ENCODE measurements around the gene CCDC110.

- TF ChIP-seq IRF2 (CRISPR knock-in tag; IDR thresholded peaks at IDR 0.05) (no peak), GABPB1 (CRISPR knock-in tag; IDR thresholded peaks at IDR 0.05) (no peak), SP1 (CRISPR knock-in tag; IDR thresholded peaks at IDR 0.05) (no peak), GMEB1 (CRISPR knock-in tag; IDR thresholded peaks at IDR 0.05) (no peak), CTCF (IDR thresholded peaks at IDR 0.05 in 2 of 3, conservative IDR thresholded peaks at IDR 0.05 in 1 of 3; ENCODE audit: insufficient read depth in 2 of 3, low read depth in 1 of 3, low read length in 3 of 3) (no peak), NR2C1 (IDR thresholded peaks at IDR 0.05) (no peak), NR2C1 (tag; IDR thresholded peaks at IDR 0.05) (no peak), BRCA1 (IDR thresholded peaks at IDR 0.05) (no peak), BRCA1 (CRISPR knock-in tag; IDR thresholded peaks at IDR 0.05) (no peak), KLF13 (tag; IDR thresholded peaks at IDR 0.05; ENCODE audit: borderline replicate concordance, low read depth) (no peak), USF2 (CRISPR knock-in tag; IDR thresholded peaks at IDR 0.05) (no peak), NFE2L1 (tag; IDR thresholded peaks at IDR 0.05; ENCODE audit: borderline replicate concordance, low read depth) (no peak), TBL1XR1 (IDR thresholded peaks at IDR 0.05; ENCODE audit: low read length in 2 of 2) (no peak), ZNF280A (IDR thresholded peaks at IDR 0.05; ENCODE audit: low read depth, partially characterized antibody) (no peak)
Observed at GRCh38 chr4:185435466-185435865, 36.1 kb downstream of the CCDC110 start.

Measured in K562 (cell line).